IMR-90 (cell line): ENCODE data around the gene SLC41A1.

Experiments used
- BHLHE40 ChIP-seq: fragments of 150-350 bp; IDR thresholded peaks from 2 replicates; pipeline ENCODE4 v1.6.1; 2016; ENCODE audit warnings: mild to moderate bottlenecking, low read depth, low read length
- CEBPB ChIP-seq: IDR thresholded peaks from 2 replicates; pipeline ENCODE4 v1.6.1; 2012; ENCODE audit warnings: low read depth, low read length, improper control_type of control experiment
- MAFK ChIP-seq: IDR thresholded peaks from 2 replicates; pipeline ENCODE4 v1.6.1; 2012; ENCODE audit warnings: low read depth, low read length, improper control_type of control experiment
- POLR2A ChIP-seq: IDR thresholded peaks from 2 replicates; pipeline ENCODE4 v1.6.1; 2012; ENCODE audit warnings: mild to moderate bottlenecking, low read depth, low read length
- SMC3 ChIP-seq: fragments of 150-350 bp; IDR thresholded peaks from 2 replicates; pipeline ENCODE4 v1.6.1; 2016; ENCODE audit warnings: low read depth, mild to moderate bottlenecking, antibody characterized with exemption, low read length, moderate library complexity
- TF ChIP-seq, protein P1 (sequence below): fragments of 150-350 bp; IDR thresholded peaks from 2 replicates; pipeline ENCODE4 v1.6.1; 2017; ENCODE audit warnings: mild to moderate bottlenecking, antibody characterized with exemption, low read length, low read depth
- TF ChIP-seq, protein P2 (sequence below): conservative IDR thresholded peaks from 2 replicates; pipeline ENCODE4 v1.5.1; 2012; ENCODE audit warnings: mild to moderate bottlenecking, low read depth, low read length, improper control_type of control experiment

DNA sequence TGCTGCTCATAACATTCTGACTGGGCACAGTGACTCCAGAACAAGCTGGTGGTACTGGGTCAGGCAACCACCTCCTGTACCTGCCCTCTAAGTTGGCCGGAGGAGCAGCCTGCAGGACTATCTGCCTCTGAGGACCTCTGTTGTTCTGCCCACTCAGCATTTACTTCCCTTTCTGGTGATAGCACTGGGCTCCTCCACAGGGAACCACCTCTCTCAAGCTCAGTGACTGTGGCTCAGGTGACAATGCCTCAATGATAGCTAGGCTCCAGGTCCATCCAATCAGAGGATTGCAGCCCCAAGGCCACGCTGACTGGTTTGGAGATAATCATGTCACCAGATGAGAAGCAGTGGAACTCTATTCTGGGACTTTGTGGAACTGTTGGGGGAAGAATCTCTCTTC, 15.8 kb downstream of the SLC41A1 start:
- TF ChIP-seq, protein P1, sequence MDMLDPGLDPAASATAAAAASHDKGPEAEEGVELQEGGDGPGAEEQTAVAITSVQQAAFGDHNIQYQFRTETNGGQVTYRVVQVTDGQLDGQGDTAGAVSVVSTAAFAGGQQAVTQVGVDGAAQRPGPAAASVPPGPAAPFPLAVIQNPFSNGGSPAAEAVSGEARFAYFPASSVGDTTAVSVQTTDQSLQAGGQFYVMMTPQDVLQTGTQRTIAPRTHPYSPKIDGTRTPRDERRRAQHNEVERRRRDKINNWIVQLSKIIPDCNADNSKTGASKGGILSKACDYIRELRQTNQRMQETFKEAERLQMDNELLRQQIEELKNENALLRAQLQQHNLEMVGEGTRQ = no peak
- TF ChIP-seq, protein P2, sequence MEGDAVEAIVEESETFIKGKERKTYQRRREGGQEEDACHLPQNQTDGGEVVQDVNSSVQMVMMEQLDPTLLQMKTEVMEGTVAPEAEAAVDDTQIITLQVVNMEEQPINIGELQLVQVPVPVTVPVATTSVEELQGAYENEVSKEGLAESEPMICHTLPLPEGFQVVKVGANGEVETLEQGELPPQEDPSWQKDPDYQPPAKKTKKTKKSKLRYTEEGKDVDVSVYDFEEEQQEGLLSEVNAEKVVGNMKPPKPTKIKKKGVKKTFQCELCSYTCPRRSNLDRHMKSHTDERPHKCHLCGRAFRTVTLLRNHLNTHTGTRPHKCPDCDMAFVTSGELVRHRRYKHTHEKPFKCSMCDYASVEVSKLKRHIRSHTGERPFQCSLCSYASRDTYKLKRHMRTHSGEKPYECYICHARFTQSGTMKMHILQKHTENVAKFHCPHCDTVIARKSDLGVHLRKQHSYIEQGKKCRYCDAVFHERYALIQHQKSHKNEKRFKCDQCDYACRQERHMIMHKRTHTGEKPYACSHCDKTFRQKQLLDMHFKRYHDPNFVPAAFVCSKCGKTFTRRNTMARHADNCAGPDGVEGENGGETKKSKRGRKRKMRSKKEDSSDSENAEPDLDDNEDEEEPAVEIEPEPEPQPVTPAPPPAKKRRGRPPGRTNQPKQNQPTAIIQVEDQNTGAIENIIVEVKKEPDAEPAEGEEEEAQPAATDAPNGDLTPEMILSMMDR = no peak
- no peak for TF ChIP-seq CEBPB
- TF ChIP-seq MAFK = peak; percentile 71
- no peak for TF ChIP-seq POLR2A
- TF ChIP-seq SMC3 = no peak
- TF ChIP-seq BHLHE40 = no peak
